IMR-90 (cell line): Measurements from ENCODE around the gene CCDC30. TPM values are rescaled to one million over a fixed set of nuclear protein-coding genes. Genes with fewer than 3 reads are reported as not detected.
"Not testable (repeated sequence)": the region's sequence is repeated elsewhere in the genome, so short reads cannot be mapped to it uniquely, and the experiment has no call there.

Source experiments
- ATAC-seq: fragments of 200-7000 bp; cut with Tn5 transposase; 2 replicates; pipeline ENCODE4 v1.9.1; 2020; ENCODE audit warnings: low read depth, mild to moderate bottlenecking, moderate library complexity
- BruUV-seq: library from RNA; stranded (reverse); fragments of 400-500 nt; replicated peaks from 2 replicates; lab custom pipeline; 2021; lab: Mats Ljungman, UMichigan
- CTCF ChIA-PET: fragments of 300-600 bp; formaldehyde crosslinking; extraction: SDS; loops from one replicate; lab custom pipeline; 2021; ENCODE audit warnings: antibody characterized with exemption; lab: Yijun Ruan, JAX
- POLR2A ChIA-PET: fragments of 300-600 bp; sonication (Branson Sonifier 250); formaldehyde crosslinking; loops from one replicate; lab custom pipeline; 2022; ENCODE audit warnings: antibody characterized with exemption; ENCODE audit not compliant: unreplicated experiment; lab: Charles Lee
- DNase-seq: peaks from one replicate; pipeline ENCODE4 v3.0.0; 2013
- H2AFZ ChIP-seq: replicated peaks from 2 replicates; pipeline ENCODE3; 2013; ENCODE audit warnings: low read length, mild to moderate bottlenecking; ENCODE audit not compliant: poor library complexity
- H2AK5ac ChIP-seq: 2 replicates; pipeline ENCODE4 v1.6.1; 2013; ENCODE audit warnings: low read depth, low read length, inconsistent platforms
- H2AK9ac ChIP-seq: replicated peaks from 2 replicates; pipeline ENCODE3; 2013; ENCODE audit warnings: mild to moderate bottlenecking, low read depth, low read length, moderate library complexity; ENCODE audit not compliant: poor library complexity
- H2BK120ac ChIP-seq: 2 replicates; pipeline ENCODE4 v1.6.1; 2013; ENCODE audit warnings: low read depth, low read length, inconsistent platforms
- H2BK15ac ChIP-seq: 3 replicates; pipeline ENCODE4 v1.6.1; 2013; ENCODE audit warnings: low read depth, low read length, inconsistent platforms
- H2BK20ac ChIP-seq: 2 replicates; pipeline ENCODE4 v1.6.1; 2013; ENCODE audit warnings: low read depth, mild to moderate bottlenecking, inconsistent platforms, low read length, moderate library complexity
- H2BK5ac ChIP-seq: 2 replicates; pipeline ENCODE4 v1.6.1; 2013; ENCODE audit warnings: mild to moderate bottlenecking, low read depth, low read length, inconsistent platforms; ENCODE audit not compliant: poor library complexity, severe bottlenecking
- H3K14ac ChIP-seq: replicated peaks from 2 replicates; pipeline ENCODE4 v1.6.1; 2013; ENCODE audit warnings: low read depth, low read length, inconsistent platforms
- H3K18ac ChIP-seq: 2 replicates; pipeline ENCODE4 v1.6.1; 2013; ENCODE audit warnings: low read depth, low read length, control low read depth
- H3K23ac ChIP-seq: 2 replicates; pipeline ENCODE4 v1.6.1; 2013; ENCODE audit warnings: low read depth, low read length, inconsistent platforms
- H3K27ac ChIP-seq: 2 replicates; pipeline ENCODE4 v1.5.1; 2013; ENCODE audit warnings: mild to moderate bottlenecking, control low read depth, low read length; ENCODE audit not compliant: insufficient read depth
- H3K27me3 ChIP-seq: 2 replicates; pipeline ENCODE4 v1.6.1; 2013; ENCODE audit warnings: low read length; ENCODE audit not compliant: control insufficient read depth, insufficient read depth
- H3K36me3 ChIP-seq: 2 replicates; pipeline ENCODE4 v1.6.1; 2013; ENCODE audit warnings: low read length, mixed read lengths; ENCODE audit not compliant: control insufficient read depth, insufficient read depth
- H3K4ac ChIP-seq: 2 replicates; pipeline ENCODE4 v1.6.1; 2013; ENCODE audit warnings: low read depth, low read length, inconsistent platforms
- H3K4me1 ChIP-seq: 2 replicates; pipeline ENCODE4 v1.6.1; 2013; ENCODE audit warnings: low read length, mixed read lengths; ENCODE audit not compliant: control insufficient read depth, insufficient read depth
- H3K4me2 ChIP-seq: 2 replicates; pipeline ENCODE4 v1.6.1; 2013; ENCODE audit warnings: low read depth, mild to moderate bottlenecking, control low read depth, low read length, moderate library complexity
- H3K4me3 ChIP-seq: 2 replicates; pipeline ENCODE4 v1.5.1; 2013; ENCODE audit warnings: low read depth, mild to moderate bottlenecking, control low read depth, low read length, moderate library complexity; ENCODE audit not compliant: insufficient read depth
- H3K56ac ChIP-seq: 2 replicates; pipeline ENCODE4 v1.6.1; 2013; ENCODE audit warnings: low read length, inconsistent platforms; ENCODE audit not compliant: insufficient read depth; ENCODE audit errors: extremely low read depth
- H3K79me1 ChIP-seq, 2 experiments: 2 replicates each; pipeline ENCODE4 v1.6.1; 2013; ENCODE audit warnings: low read length in 2 of 2, inconsistent platforms in 1 of 2, low read depth in 1 of 2
- H3K9ac ChIP-seq: 2 replicates; pipeline ENCODE4 v1.6.1; 2013; ENCODE audit warnings: low read depth, low read length, control low read depth
- H3K9me1 ChIP-seq: 2 replicates; pipeline ENCODE4 v1.6.1; 2013; ENCODE audit warnings: low read length, inconsistent platforms; ENCODE audit not compliant: insufficient read depth
- H3K9me3 ChIP-seq: 2 replicates; pipeline ENCODE4 v1.6.1; 2013; ENCODE audit warnings: low read length; ENCODE audit not compliant: control insufficient read depth, insufficient read depth
- H4K20me1 ChIP-seq: 2 replicates; pipeline ENCODE4 v1.6.1; 2013; ENCODE audit warnings: low read length, inconsistent platforms; ENCODE audit not compliant: insufficient read depth
- H4K5ac ChIP-seq: 2 replicates; pipeline ENCODE4 v1.6.1; 2013; ENCODE audit warnings: mild to moderate bottlenecking, low read depth, low read length, control low read depth
- H4K8ac ChIP-seq, 2 experiments: 2 replicates each; pipeline ENCODE4 v1.6.1; 2013; ENCODE audit warnings: low read depth in 2 of 2, low read length in 2 of 2, control low read depth in 1 of 2, inconsistent platforms in 1 of 2
- H4K91ac ChIP-seq: 2 replicates; pipeline ENCODE4 v1.6.1; 2013; ENCODE audit warnings: low read depth, low read length, inconsistent platforms; ENCODE audit not compliant: insufficient read depth
- WGBS, 2 experiments: methylation state at CpG; one replicate each; pipeline versions ENCODE4 v1.1.5 to v1.1.7; 2013; ENCODE audit warnings: missing lambda C conversion rate in 2 of 2; ENCODE audit not compliant: insufficient read length in 1 of 2; ENCODE audit errors: extremely low coverage in 2 of 2; 5-methylcytosine and 5-hydroxymethylcytosine counted together
- dilution Hi-C: fragments of 300-500 bp; cut with HindIII; formaldehyde crosslinking; loops from one replicate; pipeline ENCODE4 v1.14.3; 2018; ENCODE audit warnings: low sequenced_read_pairs; ENCODE audit not compliant: unreplicated experiment
- in situ Hi-C: fragments of 300-500 bp; cut with MboI; formaldehyde crosslinking; loops from 3 replicates; pipeline ENCODE4 v1.14.3; 2019; ENCODE audit warnings: low sequenced_read_pairs, inconsistent platforms, mixed read lengths
- intact Hi-C: fragments of 100-400 bp; cut with micrococcal nuclease; formaldehyde crosslinking; loops from 2 replicates; pipeline ENCODE4 v1.10.0; 2022
- polyA plus RNA-seq, 3 experiments: library from polyadenylated mRNA; depleted of rRNA; stranded (reverse); fragments of >200 nt; gene quantifications; 2 replicates each; pipeline ENCODE4 v1.2.3, GENCODE V29; 2012; ENCODE audit warnings: low replicate concordance in 1 of 3
- total RNA-seq: library from RNA; depleted of rRNA; stranded (reverse); fragments of >200 nt; gene quantifications from 2 replicates; pipeline ENCODE4 v1.2.3, GENCODE V29; 2012

The CCDC30 gene
- total and polyA plus RNA-seq, 2 of the 4 experiments (the other 2 are of a cell fraction): 0.14 to 0.18 TPM

DNA sequence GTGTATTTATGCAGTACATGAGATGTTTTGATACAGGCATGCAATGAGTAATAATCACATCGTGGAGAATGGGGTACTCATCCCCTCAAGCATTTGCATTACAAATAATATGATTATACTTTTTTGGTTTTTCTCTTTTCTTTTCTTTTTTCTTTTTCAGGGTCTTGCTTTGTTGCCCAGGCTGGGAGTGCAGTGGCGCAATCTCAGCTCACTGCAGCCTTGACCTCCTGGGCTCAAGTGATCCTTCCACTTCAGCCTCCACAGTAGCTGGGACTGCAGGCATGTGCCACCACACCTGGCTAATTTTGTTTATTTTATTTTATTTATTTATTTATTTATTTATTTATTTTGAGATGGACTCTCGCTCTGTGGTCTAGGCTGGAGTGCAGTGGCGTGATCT, 158.1 kb downstream of the CCDC30 start:
- ATAC-seq, H3K14ac ChIP-seq, H4K91ac ChIP-seq, H2BK20ac ChIP-seq, H4K5ac ChIP-seq, H3K79me1 ChIP-seq, POLR2A ChIA-PET, H3K56ac ChIP-seq, H3K9me3 ChIP-seq, dilution Hi-C loops, H2AK5ac ChIP-seq, in situ Hi-C loops, H4K8ac ChIP-seq, H2BK15ac ChIP-seq, intact Hi-C loops, H3K18ac ChIP-seq, H3K36me3 ChIP-seq, H2BK120ac ChIP-seq, H3K27me3 ChIP-seq, H3K4me2 ChIP-seq, DNase-seq, H3K9ac ChIP-seq, H3K4me3 ChIP-seq, H2BK5ac ChIP-seq, H3K9me1 ChIP-seq, H3K27ac ChIP-seq, H2AFZ ChIP-seq, H3K23ac ChIP-seq, H4K20me1 ChIP-seq, CTCF ChIA-PET, H3K4ac ChIP-seq, H2AK9ac ChIP-seq, H3K4me1 ChIP-seq, BruUV-seq: not testable (repeated sequence)
- WGBS, 2 experiments: 93% methylated on average over 2 of the region's 4 CpGs; no CpG with 5 or more reads in 1 of the 2 experiments

GRCh38 chr1:42627205-42627604, 164.1 kb downstream of the CCDC30 start:
- H3K23ac ChIP-seq, H2AK5ac ChIP-seq, H3K27me3 ChIP-seq, H3K27ac ChIP-seq, H3K9me3 ChIP-seq, intact Hi-C loops, H2BK15ac ChIP-seq, dilution Hi-C loops, H4K8ac ChIP-seq, H3K9me1 ChIP-seq, BruUV-seq, H4K91ac ChIP-seq, H3K14ac ChIP-seq, H3K4me2 ChIP-seq, H2BK20ac ChIP-seq, in situ Hi-C loops, H4K20me1 ChIP-seq, H3K4ac ChIP-seq, H2AFZ ChIP-seq, H2BK120ac ChIP-seq, H3K56ac ChIP-seq, DNase-seq, H4K5ac ChIP-seq, H3K9ac ChIP-seq, H2AK9ac ChIP-seq, CTCF ChIA-PET, H2BK5ac ChIP-seq, H3K18ac ChIP-seq, H3K79me1 ChIP-seq, H3K4me1 ChIP-seq, POLR2A ChIA-PET, ATAC-seq, H3K36me3 ChIP-seq, H3K4me3 ChIP-seq: not testable (repeated sequence)
- WGBS, 2 experiments: 20% methylated on average over 1 of the region's 3 CpGs; no CpG with 5 or more reads in 1 of the 2 experiments
